ENCODE data around the gene ZFHX3.

- TF ChIP-seq, protein P1, sequence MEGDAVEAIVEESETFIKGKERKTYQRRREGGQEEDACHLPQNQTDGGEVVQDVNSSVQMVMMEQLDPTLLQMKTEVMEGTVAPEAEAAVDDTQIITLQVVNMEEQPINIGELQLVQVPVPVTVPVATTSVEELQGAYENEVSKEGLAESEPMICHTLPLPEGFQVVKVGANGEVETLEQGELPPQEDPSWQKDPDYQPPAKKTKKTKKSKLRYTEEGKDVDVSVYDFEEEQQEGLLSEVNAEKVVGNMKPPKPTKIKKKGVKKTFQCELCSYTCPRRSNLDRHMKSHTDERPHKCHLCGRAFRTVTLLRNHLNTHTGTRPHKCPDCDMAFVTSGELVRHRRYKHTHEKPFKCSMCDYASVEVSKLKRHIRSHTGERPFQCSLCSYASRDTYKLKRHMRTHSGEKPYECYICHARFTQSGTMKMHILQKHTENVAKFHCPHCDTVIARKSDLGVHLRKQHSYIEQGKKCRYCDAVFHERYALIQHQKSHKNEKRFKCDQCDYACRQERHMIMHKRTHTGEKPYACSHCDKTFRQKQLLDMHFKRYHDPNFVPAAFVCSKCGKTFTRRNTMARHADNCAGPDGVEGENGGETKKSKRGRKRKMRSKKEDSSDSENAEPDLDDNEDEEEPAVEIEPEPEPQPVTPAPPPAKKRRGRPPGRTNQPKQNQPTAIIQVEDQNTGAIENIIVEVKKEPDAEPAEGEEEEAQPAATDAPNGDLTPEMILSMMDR (IDR thresholded peaks at IDR 0.05) = no peak
- no peak for TF ChIP-seq POLR2A (IDR thresholded peaks at IDR 0.05)
These were observed 262.8 kb downstream of the ZFHX3 start for GRCh38 chr16:72785171-72785570.

Data from uterus (tissue), 2 donors.